HG03108 (cell line): ENCODE results near the gene ZSCAN26.
"Not testable (repeated sequence)": the region's sequence is repeated elsewhere in the genome, so short reads cannot be mapped to it uniquely, and the experiment has no call there.

Source experiments
- ATAC-seq: cut with Tn5 transposase; IDR thresholded peaks from one replicate; pipeline ENCODE4 v1.9.1; 2021; ENCODE audit warnings: moderate library complexity; ENCODE audit not compliant: unreplicated experiment

Gene ZSCAN26

GRCh38 chr6:28315628-28316027 is 48.7 kb downstream of the ZSCAN26 start:
- ATAC-seq, result no peak

- not testable (repeated sequence) for ATAC-seq
Observed at GRCh38 chr6:28317866-28318265, 50.9 kb downstream of the ZSCAN26 start.

GRCh38 chr6:28322661-28323060 is 55.7 kb downstream of the ZSCAN26 start:
- ATAC-seq, result no peak

DNA sequence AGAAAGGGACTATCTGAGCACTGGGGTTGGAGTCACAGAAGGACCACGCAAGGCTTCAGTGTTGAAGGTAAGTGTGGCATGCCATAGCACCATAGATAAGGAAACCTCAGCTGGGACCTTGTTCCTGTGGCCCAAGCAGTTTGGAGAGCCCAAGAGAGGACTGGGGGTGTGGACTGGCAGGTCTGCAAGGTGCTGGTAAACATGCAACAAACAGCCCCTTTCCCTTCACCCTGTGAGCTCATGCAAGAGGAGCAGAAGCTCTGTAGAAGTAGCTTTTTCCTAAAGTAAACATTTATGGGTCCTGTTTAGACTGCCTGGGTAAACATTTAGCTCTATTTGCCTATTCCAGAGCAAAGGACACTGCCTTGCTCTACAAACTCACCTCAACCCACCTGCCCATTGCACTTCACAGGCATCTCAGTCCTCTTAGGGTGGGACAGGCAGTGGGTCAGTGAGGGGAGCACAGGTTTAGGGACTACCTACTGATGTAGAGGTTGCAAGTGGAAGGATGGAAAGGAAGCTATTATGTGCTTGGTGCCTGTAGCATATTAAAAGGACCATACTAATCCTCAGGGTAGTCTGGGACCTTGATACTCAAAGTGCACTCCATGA is 57.0 kb downstream of the ZSCAN26 start:
- ATAC-seq, result no peak

DNA sequence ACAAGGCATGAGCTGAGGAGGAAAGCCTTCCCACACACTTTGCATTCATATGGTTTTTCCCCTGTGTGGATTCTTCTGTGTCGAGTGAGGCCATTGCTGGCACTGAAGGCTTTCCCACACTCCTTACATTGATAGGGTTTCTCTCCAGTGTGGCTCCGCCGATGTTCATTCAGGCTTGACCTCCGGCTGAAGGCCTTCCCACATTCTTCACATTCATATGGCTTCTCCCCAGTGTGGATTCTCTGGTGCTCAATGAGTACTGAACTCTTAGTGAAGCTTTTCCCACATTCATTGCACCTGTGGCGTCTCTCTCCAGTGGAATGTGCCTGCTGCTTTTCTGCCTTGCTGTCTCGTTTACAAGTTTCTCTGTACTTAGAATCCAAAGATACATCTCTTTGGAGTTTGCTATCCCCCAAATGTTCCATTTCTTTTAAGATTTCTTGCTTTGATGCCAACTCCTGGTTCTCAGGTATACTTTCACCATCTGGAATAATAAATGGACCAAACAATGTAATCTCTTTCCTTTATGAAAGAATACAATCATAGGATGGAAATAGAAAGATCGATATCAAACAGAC is 59.5 kb downstream of the ZSCAN26 start:
- ATAC-seq, result no peak
